Vagina (tissue), 2 donors: ENCODE measurements around the gene PERM1. TPM values are rescaled to one million over a fixed set of nuclear protein-coding genes. Genes with fewer than 3 reads are reported as not detected.

Source experiments
- DNase-seq, 2 donors: peaks; one replicate each; pipeline ENCODE4 v3.0.0-alpha.2; 2017; ENCODE audit errors: extremely low spot score in 2 of 2
- H3K27ac ChIP-seq: fragments of 200-600 bp; sonication (generic); one replicate; pipeline ENCODE4 v1.5.1; 2019
- H3K27me3 ChIP-seq: fragments of 200-600 bp; sonication (generic); one replicate; pipeline ENCODE4 v1.5.1; 2019
- H3K36me3 ChIP-seq, 2 donors: fragments of 200-600 bp; sonication (generic); one replicate each; pipeline ENCODE4 v1.5.1; 2017 to 2019
- H3K4me1 ChIP-seq: fragments of 200-600 bp; sonication (generic); one replicate; pipeline ENCODE4 v1.5.1; 2019
- H3K4me3 ChIP-seq, 2 donors: fragments of 200-600 bp; sonication (generic); 1 replicate in 1 of 2; 2 replicates in 1 of 2; pipeline ENCODE4 v1.5.1; 2016 to 2019
- H3K9me3 ChIP-seq: fragments of 200-600 bp; sonication (generic); one replicate; pipeline ENCODE4 v1.5.1; 2019
- CTCF ChIP-seq, 3 experiments: fragments of 450-650 bp in 2 of 3; fragments of 200-600 bp in 1 of 3; sonication (generic) in 1 of 3; IDR thresholded peaks; one replicate each; pipeline ENCODE4 v1.5.1; 2017 to 2019; ENCODE audit warnings: antibody characterized with exemption in 3 of 3, mild to moderate bottlenecking in 2 of 3, moderate library complexity in 2 of 3
- POLR2A ChIP-seq, 2 donors: fragments of 450-650 bp; IDR thresholded peaks; one replicate each; pipeline ENCODE4 v1.6.1; 2017; ENCODE audit warnings: antibody characterized with exemption in 2 of 2, mild to moderate bottlenecking in 2 of 2, moderate library complexity in 2 of 2
- POLR2AphosphoS5 ChIP-seq, 2 donors: sonication (generic); formaldehyde crosslinking; IDR thresholded peaks; one replicate each; pipeline ENCODE4 v1.9.0; 2017; ENCODE audit warnings: antibody characterized with exemption in 2 of 2, mild to moderate bottlenecking in 2 of 2, low read depth in 1 of 2; ENCODE audit not compliant: insufficient read depth in 1 of 2
- intact Hi-C: fragments of 100-400 bp; cut with DNase I; formaldehyde crosslinking; loops from one replicate; pipeline ENCODE4 v1.15.1; 2023
- total RNA-seq: library from RNA; depleted of rRNA; stranded (reverse); fragments of >200 nt; gene quantifications from one replicate; pipeline ENCODE4 v1.2.3, GENCODE V29; 2016

The PERM1 gene
- total RNA-seq, 1 donor from 2014 or later = not detected

GRCh38 chr1:953524-954320 lies 28.2 kb downstream of the PERM1 start:
- H3K4me3 ChIP-seq = no peak overlapping the region
- no peak for DNase-seq
- intact Hi-C loops = no loop called here
- H3K36me3 ChIP-seq = peaks cover 0 to 79% of the 10 kb centered on the region in 2 donors
- no peak for TF ChIP-seq POLR2AphosphoS5 (IDR thresholded peaks at IDR 0.05; ENCODE audit: insufficient read depth in 1 of 2, low read depth in 1 of 2)
- TF ChIP-seq CTCF (IDR thresholded peaks at IDR 0.05) = no peak
- no peak for TF ChIP-seq POLR2A (IDR thresholded peaks at IDR 0.05)
- no peaks in the 10 kb centered on the region for H3K27me3 ChIP-seq
- H3K9me3 ChIP-seq = no peaks in the 10 kb centered on the region
- no peak overlapping the region for H3K27ac ChIP-seq
- H3K4me1 ChIP-seq = peaks cover 17% of the 10 kb centered on the region

GRCh38 chr1:952603-953002 lies 29.3 kb downstream of the PERM1 start:
- TF ChIP-seq POLR2A (IDR thresholded peaks at IDR 0.05) (no peak), POLR2AphosphoS5 (IDR thresholded peaks at IDR 0.05; ENCODE audit: insufficient read depth in 1 of 2, low read depth in 1 of 2) (no peak), CTCF (IDR thresholded peaks at IDR 0.05) (no peak)
- Histone ChIP-seq H3K9me3 (no peaks in the 10 kb centered on the region), H3K27ac (no peak overlapping the region), H3K27me3 (no peaks in the 10 kb centered on the region), H3K36me3 (peaks cover 0 to 87% of the 10 kb centered on the region in 2 donors), H3K4me3 (no peak overlapping the region), H3K4me1 (peaks cover 6% of the 10 kb centered on the region)
- DNase-seq = no peak
- intact Hi-C loops = no loop called here

- no peak for TF ChIP-seq POLR2AphosphoS5 (IDR thresholded peaks at IDR 0.05; ENCODE audit: insufficient read depth in 1 of 2, low read depth in 1 of 2)
- no peak for TF ChIP-seq POLR2A (IDR thresholded peaks at IDR 0.05)
- no peak for TF ChIP-seq CTCF (IDR thresholded peaks at IDR 0.05)
- intact Hi-C loops = no loop called here
- Histone ChIP-seq H3K4me1 (peaks cover 2% of the 10 kb centered on the region), H3K4me3 (no peak overlapping the region), H3K27me3 (no peaks in the 10 kb centered on the region), H3K27ac (no peak overlapping the region), H3K36me3 (peaks cover 0 to 87% of the 10 kb centered on the region in 2 donors), H3K9me3 (no peaks in the 10 kb centered on the region)
- DNase-seq = no peak
Measured at GRCh38 chr1:952201-952600, 29.7 kb downstream of the PERM1 start.

GRCh38 chr1:951364-951763 lies 30.5 kb downstream of the PERM1 start:
- no peaks in the 10 kb centered on the region for H3K27me3 ChIP-seq
- H3K4me1 ChIP-seq = no peaks in the 10 kb centered on the region
- TF ChIP-seq POLR2AphosphoS5 (IDR thresholded peaks at IDR 0.05; ENCODE audit: insufficient read depth in 1 of 2, low read depth in 1 of 2) = no peak
- no peak for TF ChIP-seq POLR2A (IDR thresholded peaks at IDR 0.05)
- no peak for TF ChIP-seq CTCF (IDR thresholded peaks at IDR 0.05)
- DNase-seq = no peak
- no peak overlapping the region for H3K4me3 ChIP-seq
- no peak overlapping the region for H3K27ac ChIP-seq
- no peaks in the 10 kb centered on the region for H3K9me3 ChIP-seq
- H3K36me3 ChIP-seq = peaks cover 0 to 89% of the 10 kb centered on the region in 2 donors
- intact Hi-C loops = no loop called here

GRCh38 chr1:950881-951280 lies 31.0 kb downstream of the PERM1 start:
- Histone ChIP-seq H3K9me3 (no peaks in the 10 kb centered on the region), H3K27ac (no peak overlapping the region), H3K4me1 (no peaks in the 10 kb centered on the region), H3K27me3 (no peaks in the 10 kb centered on the region), H3K4me3 (no peak overlapping the region), H3K36me3 (peaks cover 0 to 85% of the 10 kb centered on the region in 2 donors)
- no peak for DNase-seq
- TF ChIP-seq POLR2AphosphoS5 (IDR thresholded peaks at IDR 0.05; ENCODE audit: insufficient read depth in 1 of 2, low read depth in 1 of 2) (no peak), POLR2A (IDR thresholded peaks at IDR 0.05) (no peak), CTCF (IDR thresholded peaks at IDR 0.05) (no peak)
- intact Hi-C loops = no loop called here
